NCI-H2196 (cell line): ENCODE measurements around the gene EPB41L4B.

ENCODE experiments used
- DNase-seq: peaks from one replicate; lab custom pipeline; 2025; ENCODE audit not compliant: unreplicated experiment; lab: John Stamatoyannopoulos, UW

EPB41L4B gene

GRCh38 chr9:109206670-109207069 is 114.2 kb downstream of the EPB41L4B start:
- DNase-seq: no peak

GRCh38 chr9:109205526-109205925 is 115.3 kb downstream of the EPB41L4B start:
- DNase-seq: no peak

DNA sequence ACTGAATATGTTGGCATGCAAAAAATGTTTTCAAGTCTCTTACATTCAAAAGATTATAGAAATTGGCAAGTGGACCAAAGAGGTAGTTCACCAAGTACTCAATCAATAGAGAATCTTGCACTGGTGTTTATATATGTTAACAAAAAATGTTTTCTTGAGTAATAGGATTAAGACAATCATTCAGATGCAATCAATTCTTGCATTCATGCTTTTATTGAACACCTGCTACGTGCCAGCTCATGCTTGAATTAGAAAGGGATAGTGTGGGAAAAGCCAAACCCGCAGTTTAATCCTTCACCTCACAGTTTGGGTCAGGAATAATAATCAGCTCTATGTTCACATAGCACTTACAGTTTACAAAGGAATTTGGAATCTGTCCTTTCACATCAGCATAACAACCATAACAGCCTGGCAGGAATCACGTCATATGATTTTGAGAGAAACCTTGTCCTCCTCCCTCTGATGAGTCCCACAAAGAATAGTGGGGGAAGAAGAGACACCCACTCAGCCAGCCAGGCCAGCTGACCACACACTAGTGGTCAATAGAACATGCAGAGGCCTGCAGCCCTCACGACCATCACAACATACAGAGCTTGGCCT is 117.0 kb downstream of the EPB41L4B start:
- DNase-seq: no peak

DNA sequence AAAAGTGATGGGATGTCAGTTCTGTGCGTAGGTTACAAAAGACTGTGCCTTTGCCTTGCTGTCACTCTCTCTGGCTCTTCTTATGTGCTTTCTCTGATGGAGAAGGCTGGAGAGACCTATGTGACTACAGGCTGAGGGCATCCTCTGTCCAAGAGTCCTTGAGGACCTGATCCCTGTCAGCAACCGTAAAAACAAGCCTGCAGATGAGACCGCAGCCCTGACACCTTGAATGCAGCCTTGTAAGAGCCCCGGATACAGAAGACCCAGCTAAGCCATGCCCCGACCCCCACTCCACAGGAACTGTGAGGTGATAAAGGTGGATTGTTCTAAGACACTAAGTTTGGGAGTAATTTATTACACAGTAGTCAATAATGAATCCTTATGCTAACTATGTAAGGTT is 121.2 kb downstream of the EPB41L4B start:
- DNase-seq: no peak

DNA sequence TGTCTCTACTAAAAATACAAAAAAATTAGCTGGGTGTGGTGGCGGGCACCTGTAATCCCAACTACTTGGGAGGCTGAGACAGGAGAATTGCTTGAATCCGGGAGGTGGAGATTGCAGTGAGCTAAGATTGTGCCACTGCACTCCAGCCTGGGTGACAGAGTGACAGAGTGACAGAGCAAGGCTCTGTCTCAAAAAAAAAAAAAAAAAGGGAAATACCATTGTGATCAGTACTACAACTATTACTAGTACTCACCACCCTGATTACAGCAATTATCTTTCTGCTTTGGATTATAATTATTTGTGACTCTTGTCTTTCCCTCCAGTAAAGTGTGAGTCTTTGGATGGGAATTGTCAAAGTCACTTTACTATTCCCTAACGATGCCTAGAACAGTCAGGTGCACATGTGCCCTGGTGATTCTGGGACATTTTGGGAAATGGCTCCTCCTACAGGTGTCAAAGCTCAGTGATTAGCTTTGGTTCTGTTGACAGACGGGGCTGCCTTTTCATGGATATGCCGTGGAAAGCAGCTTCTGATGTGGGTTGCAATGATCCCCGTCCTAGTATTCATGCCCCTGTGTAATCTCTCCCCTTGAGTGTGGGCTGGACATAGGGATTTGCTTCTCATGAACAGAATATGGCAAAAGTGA is 122.0 kb downstream of the EPB41L4B start:
- DNase-seq: no peak

DNA sequence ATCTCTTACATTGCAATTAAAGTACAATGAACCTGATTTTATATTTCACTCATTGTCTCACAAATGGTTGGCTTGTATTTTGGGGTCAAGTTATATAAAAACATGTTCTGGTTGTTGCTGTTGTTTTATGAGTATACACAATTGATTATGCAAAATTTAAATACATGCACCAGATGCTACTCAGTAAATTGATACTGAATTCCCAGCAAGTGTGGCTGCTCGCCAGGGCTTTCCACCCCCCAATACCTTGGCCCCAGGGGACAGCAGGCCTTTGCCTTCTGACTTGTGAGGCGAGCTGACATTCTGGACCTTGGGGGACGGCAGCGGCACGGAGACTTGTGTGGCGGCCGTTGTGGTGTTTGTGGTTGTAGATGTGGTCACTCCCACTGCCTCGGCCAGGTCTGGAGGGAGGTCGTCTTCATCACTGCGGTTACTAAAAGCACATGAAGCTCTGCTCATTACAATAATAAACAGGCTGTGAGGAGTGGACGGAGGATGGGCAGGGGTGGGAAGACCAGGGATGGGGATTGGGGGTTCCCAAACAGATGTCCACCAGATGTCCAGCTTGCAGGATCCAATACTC is 126.8 kb downstream of the EPB41L4B start:
- no peak for DNase-seq

DNA sequence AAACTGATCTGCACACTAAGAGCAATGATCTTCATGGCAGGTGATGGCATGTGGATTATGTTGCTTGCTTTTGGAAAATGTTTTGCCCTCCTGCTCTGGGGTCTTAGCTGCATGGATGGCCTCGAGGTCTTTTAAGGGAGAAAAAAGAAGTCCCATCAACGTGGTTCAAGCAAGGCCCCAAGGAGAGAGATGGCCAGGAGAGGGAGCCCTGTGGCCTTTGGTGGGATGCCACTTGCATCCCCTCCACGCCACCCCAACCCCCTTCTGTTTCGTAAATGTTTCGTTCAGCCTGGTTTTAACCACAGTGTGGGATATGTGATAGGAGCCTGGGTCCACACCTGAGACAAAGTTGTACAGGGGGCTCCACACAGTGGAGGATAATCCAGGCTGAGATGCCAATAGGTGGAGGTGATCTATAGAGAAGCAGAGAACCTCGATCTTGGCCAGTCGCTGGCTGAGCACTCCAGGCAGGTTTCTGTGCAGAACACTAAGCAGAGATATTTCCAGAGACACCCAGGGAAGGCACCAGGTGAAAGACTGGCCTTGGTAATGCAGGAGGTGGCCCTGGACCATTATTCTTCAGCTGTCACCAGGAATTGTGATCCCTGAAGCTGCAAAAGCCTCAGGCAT is 128.0 kb downstream of the EPB41L4B start:
- DNase-seq: peak; percentile 20

DNA sequence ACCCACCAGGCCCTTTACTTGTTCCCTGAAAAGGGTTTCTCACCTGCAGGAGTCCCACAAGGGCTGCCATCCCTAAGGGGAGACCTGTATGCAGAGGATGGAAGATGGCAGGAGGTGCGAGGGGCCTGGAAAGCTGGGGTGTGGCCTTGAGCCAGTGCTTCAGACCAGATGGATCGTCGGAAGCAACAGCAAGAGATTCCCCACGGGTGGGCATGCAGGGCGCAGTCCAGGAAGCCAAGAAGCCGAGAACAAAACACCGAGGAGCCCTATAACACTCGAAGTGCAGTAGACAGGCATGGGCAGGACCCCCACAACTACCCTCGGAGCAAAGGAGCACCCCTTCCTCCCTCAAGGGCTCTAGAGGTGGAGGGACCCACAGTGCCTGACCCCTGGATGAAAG is 129.1 kb downstream of the EPB41L4B start:
- no peak for DNase-seq

DNA sequence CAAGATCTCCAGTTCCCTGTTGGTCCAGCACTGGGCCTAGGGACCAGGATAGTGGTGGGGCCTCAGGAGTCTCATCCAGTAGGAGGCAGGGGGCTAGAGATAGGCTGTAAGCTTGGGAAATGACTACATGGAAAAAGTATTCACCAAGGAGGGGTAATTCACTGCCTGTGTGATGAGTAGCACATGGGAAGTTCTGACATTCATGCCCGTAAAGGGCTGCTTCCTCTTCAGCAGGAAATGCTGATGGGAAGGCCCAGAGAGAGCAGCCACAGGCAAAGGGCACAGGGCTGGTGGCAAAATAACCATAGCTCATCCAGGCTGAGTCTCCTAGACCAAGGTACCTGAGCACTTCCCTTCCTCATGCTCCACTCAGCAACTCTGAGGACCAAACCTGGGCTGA is 130.7 kb downstream of the EPB41L4B start:
- DNase-seq: no peak

GRCh38 chr9:109186857-109187520 is 133.9 kb downstream of the EPB41L4B start:
- DNase-seq: no peak

DNA sequence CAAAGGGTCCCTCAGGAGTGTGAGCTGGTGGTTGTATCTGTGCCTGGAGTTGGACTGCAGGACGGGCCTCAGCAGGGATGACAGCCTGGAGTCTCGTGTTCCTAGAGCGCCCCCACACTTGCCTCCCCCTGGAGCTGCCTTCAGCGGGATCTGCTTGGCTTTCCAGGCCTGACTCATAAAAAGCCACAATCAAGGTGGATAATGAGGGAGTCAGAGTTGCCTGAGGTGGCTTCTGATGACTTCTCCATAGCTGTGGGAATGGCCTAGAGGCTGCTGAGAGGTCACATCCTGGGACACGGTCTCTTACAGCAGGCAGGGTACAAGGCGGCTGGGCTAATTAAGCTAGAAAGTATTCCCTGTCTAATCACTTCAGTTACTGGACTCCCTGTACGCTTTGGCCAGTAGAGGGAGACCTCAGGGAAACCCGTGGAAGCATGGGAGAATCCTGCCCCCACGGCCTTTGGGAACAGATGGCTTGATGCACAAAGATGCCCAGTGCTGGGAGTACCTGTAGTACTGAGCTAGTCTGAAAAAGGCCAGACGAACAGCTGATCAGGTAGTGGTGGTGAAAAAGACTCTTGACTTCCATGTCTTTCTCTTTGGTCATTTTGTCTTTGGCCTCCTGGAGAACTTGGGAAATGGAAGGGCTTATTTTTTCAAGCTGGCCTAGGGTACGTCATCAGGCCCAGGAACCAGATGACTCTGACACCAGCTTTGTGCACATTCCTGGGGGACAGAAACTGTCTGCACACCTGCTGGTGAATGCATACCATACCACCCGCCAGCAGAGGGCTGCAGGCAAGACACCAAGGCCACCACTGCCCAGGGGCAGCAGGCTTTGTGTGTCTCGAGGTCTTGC is 137.7 kb downstream of the EPB41L4B start:
- DNase-seq: no peak

DNA sequence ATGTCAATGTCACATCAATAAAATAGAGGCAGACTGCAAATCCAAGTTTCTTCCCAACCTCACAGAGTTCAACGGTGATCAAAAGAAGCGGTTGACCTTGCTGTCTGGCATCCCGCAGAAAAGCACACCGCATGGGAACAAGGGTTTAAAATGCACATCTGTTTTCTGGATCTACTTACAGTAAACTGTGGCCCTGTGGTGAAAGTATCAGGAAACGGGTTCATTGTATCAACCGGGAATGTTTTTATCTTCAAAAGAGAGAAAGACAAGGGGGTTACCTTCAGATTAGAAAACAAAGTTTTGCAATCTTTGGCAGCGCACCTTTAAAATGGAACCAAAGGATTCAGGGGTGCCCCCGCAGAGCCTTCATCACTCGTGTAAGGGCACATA is 138.3 kb downstream of the EPB41L4B start:
- no peak for DNase-seq

GRCh38 chr9:109181284-109181683 is 139.6 kb downstream of the EPB41L4B start:
- DNase-seq: no peak

DNA sequence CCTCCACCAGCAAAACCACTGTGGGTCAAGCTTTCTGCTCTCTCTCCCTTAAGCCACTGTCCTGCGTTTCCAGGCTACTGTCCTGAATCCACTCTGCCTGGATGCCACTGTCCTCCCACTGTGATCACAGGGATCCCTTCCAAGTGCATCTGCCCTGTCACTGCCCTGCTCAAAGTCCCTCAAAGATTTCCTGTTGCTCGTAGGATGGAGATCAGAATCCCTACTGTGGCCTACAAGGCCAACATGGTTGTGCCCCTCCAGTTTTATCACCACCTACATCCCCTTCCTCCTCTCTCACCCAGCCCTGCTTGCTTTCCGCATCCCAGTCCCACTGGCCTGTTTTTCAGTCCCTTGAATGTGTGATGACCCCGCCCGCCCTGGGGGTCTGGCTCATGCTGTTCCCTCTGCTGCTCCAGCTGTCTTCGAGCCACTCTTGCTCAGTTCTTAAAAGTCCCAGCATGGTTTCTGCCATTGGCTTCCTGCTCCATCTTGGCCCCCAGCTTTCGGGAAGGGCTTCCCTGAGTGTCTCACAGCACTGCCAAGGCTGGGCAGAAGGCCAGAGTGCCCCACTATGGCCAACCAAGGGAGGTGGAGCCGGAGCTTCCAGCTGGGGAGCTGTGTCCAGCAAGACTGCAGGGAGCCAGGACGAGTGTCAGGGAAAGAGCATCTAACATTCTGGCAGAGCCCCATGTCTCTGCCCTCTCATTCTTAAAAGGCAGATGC is 140.9 kb downstream of the EPB41L4B start:
- DNase-seq: no peak

DNA sequence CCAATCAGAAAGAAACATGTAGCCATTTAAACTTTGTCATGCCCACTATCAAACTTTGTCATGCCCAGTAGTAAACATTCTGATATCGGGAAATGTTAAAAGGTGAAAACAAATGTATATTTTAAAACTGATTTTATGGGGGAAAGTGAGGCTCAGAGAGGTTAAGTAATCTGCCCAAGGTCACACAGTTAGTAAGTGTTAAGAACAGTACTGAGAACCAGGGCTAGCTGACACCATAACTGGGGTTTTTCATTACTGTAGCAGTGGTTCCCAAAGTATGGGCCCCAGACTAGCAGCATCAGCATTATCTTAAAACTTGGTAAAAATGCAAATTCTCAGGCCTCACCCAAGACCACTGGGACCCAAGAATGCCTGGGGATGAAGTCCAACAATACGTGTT is 143.9 kb downstream of the EPB41L4B start:
- no peak for DNase-seq

DNA sequence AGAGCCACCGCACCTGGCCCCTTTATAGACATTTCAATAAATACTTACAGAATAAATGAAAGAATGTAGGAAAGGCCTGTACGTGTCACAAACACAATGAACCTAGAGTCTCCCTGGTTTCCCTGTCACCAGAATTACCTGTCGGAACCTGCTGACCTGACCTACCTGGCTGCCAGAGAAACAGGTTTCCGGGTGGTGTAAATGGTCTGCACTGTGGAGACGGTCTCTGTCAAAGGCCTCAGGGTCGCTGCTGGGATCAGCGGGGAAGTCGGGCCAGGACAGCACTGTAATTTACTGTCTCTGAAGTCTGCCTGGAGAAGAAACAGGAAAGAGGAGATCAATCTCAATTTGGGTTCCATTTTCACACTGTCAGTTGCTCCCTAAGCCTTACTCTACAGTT is 144.5 kb downstream of the EPB41L4B start:
- DNase-seq: no peak

GRCh38 chr9:109172935-109173334 is 147.9 kb downstream of the EPB41L4B start:
- no peak for DNase-seq

DNA sequence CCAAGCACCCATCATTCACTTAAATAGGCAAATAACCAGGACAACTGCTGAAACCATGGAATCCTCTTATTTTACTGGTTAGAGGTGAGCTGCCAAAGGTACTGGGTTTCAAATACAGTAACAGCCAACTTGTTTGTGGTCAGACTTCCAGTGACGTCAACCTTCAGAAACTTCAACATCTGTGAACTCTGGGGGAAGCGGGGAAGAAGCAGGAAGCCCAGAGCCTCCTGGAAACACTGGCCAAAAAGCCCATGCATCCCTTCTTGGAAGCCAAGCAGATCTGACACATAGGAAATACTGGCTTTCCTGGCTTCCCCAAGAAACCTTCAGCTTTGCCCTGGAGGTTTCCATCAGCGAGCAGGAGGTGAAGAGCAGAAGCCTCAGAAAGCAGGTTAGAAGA is 148.9 kb downstream of the EPB41L4B start:
- no peak for DNase-seq

- no peak for DNase-seq
Measured at GRCh38 chr9:109168170-109168569, 152.7 kb downstream of the EPB41L4B start.

DNA sequence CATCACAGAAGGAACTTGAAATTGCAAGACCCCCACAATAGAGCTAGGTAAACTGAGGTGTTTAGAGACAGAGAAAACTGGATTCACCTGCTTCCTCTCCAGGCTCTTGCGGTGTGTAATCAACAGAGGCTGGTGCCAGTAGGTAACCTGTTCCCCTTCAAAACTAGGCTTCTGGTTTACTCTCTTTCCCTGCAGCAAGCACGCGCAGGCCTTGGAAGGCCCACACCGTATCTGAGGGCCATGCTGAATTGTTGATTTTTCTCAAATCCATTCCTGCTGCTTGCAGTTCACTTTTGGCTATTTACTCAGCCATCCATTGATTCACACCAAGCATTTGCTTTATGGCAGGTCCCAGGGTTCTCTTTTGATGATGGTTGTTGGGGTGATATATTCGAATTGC is 153.1 kb downstream of the EPB41L4B start:
- DNase-seq: no peak
